ENCODE measurements around the gene DIAPH3.
A peak's percentile ranks its signal among the peaks of the same experiment; 100 is the strongest.

DIAPH3 gene

GRCh38 chr13:59931621-59932020 lies 232.1 kb downstream of the DIAPH3 start:
- DNase-seq, result no peak

- no peak for DNase-seq
Observed at GRCh38 chr13:59924256-59924655, 239.5 kb downstream of the DIAPH3 start.

- no peak for DNase-seq
Observed at GRCh38 chr13:59915252-59915651, 248.5 kb downstream of the DIAPH3 start.

- no peak for DNase-seq
Observed at GRCh38 chr13:59914556-59914955, 249.2 kb downstream of the DIAPH3 start.

GRCh38 chr13:59906413-59907049 lies 257.2 kb downstream of the DIAPH3 start:
- DNase-seq, result peak; percentile 3

GRCh38 chr13:59901191-59901590 lies 262.5 kb downstream of the DIAPH3 start:
- no peak for DNase-seq

GRCh38 chr13:59898066-59898465 lies 265.7 kb downstream of the DIAPH3 start:
- DNase-seq, result no peak

- no peak for DNase-seq
Observed at GRCh38 chr13:59893266-59893665, 270.5 kb downstream of the DIAPH3 start.

GRCh38 chr13:59891053-59891452 lies 272.7 kb downstream of the DIAPH3 start:
- no peak for DNase-seq

- no peak for DNase-seq
Observed at GRCh38 chr13:59890054-59890453, 273.7 kb downstream of the DIAPH3 start.

- no peak for DNase-seq
Observed at GRCh38 chr13:59888408-59888807, 275.3 kb downstream of the DIAPH3 start.

GRCh38 chr13:59885076-59885475 lies 278.7 kb downstream of the DIAPH3 start:
- DNase-seq, result no peak

GRCh38 chr13:59883885-59884284 lies 279.8 kb downstream of the DIAPH3 start:
- DNase-seq, result no peak

- no peak for DNase-seq
Observed at GRCh38 chr13:59880468-59880867, 283.3 kb downstream of the DIAPH3 start.

- DNase-seq, result no peak
Observed at GRCh38 chr13:59879281-59879680, 284.4 kb downstream of the DIAPH3 start.

- no peak for DNase-seq
Observed at GRCh38 chr13:59877933-59878332, 285.8 kb downstream of the DIAPH3 start.

- no peak for DNase-seq
Observed at GRCh38 chr13:59874973-59875372, 288.8 kb downstream of the DIAPH3 start.

- DNase-seq, result no peak
Observed at GRCh38 chr13:59873856-59874255, 289.9 kb downstream of the DIAPH3 start.

GRCh38 chr13:59873309-59873708 lies 290.4 kb downstream of the DIAPH3 start:
- no peak for DNase-seq

- DNase-seq, result no peak
Observed at GRCh38 chr13:59867867-59868266, 295.9 kb downstream of the DIAPH3 start.

- DNase-seq, result no peak
Observed at GRCh38 chr13:59865398-59865797, 298.3 kb downstream of the DIAPH3 start.

GRCh38 chr13:59863621-59864020 lies 300.1 kb downstream of the DIAPH3 start:
- DNase-seq, result no peak

GRCh38 chr13:59861676-59862075 lies 302.1 kb downstream of the DIAPH3 start:
- no peak for DNase-seq

GRCh38 chr13:59856281-59856810 lies 307.4 kb downstream of the DIAPH3 start:
- DNase-seq, result no peak

Data from suppressor macrophage treated with lipopolysaccharide for 4 hours (primary cell).